Vagina (tissue), 2 donors: ENCODE data around the gene MRPL54.

ENCODE experiments used
- CTCF ChIP-seq, 3 experiments: fragments of 450-650 bp in 2 of 3; fragments of 200-600 bp in 1 of 3; sonication (generic) in 1 of 3; IDR thresholded peaks; one replicate each; pipeline ENCODE4 v1.5.1; 2017 to 2019; ENCODE audit warnings: antibody characterized with exemption in 3 of 3, mild to moderate bottlenecking in 2 of 3, moderate library complexity in 2 of 3
- POLR2AphosphoS5 ChIP-seq, 2 donors: sonication (generic); formaldehyde crosslinking; IDR thresholded peaks; one replicate each; pipeline ENCODE4 v1.9.0; 2017; ENCODE audit warnings: antibody characterized with exemption in 2 of 2, mild to moderate bottlenecking in 2 of 2, low read depth in 1 of 2; ENCODE audit not compliant: insufficient read depth in 1 of 2

- no peak for TF ChIP-seq CTCF (IDR thresholded peaks at IDR 0.05)
- no peak for TF ChIP-seq POLR2AphosphoS5 (IDR thresholded peaks at IDR 0.05; ENCODE audit: insufficient read depth in 1 of 2, low read depth in 1 of 2)
These were observed 18.4 kb downstream of the MRPL54 start for GRCh38 chr19:3780786-3781304.
